ENCODE results near the gene CASP4.

DNA sequence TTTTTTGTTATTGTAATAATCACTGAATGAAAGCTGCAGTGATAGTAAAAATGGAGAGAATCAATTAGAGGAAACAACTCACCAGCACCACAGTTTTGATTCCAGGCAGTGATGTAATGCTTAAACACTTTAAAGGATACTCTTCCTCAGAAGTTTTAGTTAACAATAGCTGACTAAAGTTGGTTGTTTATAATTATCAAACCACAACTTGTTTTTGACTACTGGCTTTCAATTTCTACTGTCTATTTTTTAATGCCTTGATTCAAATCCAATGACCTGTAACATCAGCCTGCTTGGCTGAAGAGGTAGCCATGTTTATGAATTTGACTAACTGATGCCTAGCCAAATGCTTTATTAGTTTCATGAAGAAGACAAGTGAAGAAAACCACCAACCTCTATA lies 51.9 kb downstream of the CASP4 start:
- no peak for TF ChIP-seq GATA2 (IDR thresholded peaks at IDR 0.05; ENCODE audit: low read depth, low read length)
- no peak for TF ChIP-seq GATA3 (IDR thresholded peaks at IDR 0.05; ENCODE audit: low read depth, low read length)

Data from SH-SY5Y (cell line).